ENCODE measurements around the gene FDX2. TPM values are rescaled to one million over a fixed set of nuclear protein-coding genes. Genes with fewer than 3 reads are reported as not detected.

Gene FDX2
- total and polyA plus RNA-seq, 2 of the 13 experiments (the other 11 are each of a cell fraction or from before 2014, with no cell fraction given), result 21.0 to 24.7 TPM

- TF ChIP-seq THRA (CRISPR knock-in tag; IDR thresholded peaks at IDR 0.05; ENCODE audit: borderline replicate concordance) (peak; percentile 65; the same call in 1 of the 2 replicates), FLYWCH1 (CRISPR knock-in tag; IDR thresholded peaks at IDR 0.05) (peak; percentile 84; the same call in 1 of the 2 replicates), HNRNPH1 (optimal IDR thresholded peaks at IDR 0.05; ENCODE audit: low read depth, low read length) (no peak), ZNF251 (CRISPR knock-in tag; IDR thresholded peaks at IDR 0.05) (no peak), FOSL2 (CRISPR knock-in tag; IDR thresholded peaks at IDR 0.05) (peak; percentile 64), ZNF784 (CRISPR knock-in tag; IDR thresholded peaks at IDR 0.05; ENCODE audit: borderline replicate concordance) (0 out of 2 replicates have a peak, but pooled peaks have one; percentile 37), ZNF362 (CRISPR knock-in tag; IDR thresholded peaks at IDR 0.05; ENCODE audit: borderline replicate concordance) (0 out of 2 replicates have a peak, but pooled peaks have one; percentile 16), DMAP1 (CRISPR knock-in tag; IDR thresholded peaks at IDR 0.05) (peak; percentile 89), ATF7-NPFF (CRISPR knock-in tag; IDR thresholded peaks at IDR 0.05; ENCODE audit: low read depth) (peak; percentile 77; the same call in 1 of the 2 replicates), JUND (CRISPR knock-in tag; IDR thresholded peaks at IDR 0.05) (no peak), TARDBP (CRISPR knock-in tag; IDR thresholded peaks at IDR 0.05) (peak; percentile 88), PRDM15 (CRISPR knock-in tag; IDR thresholded peaks at IDR 0.05) (peak; percentile 67; the same call in 1 of the 2 replicates), ELF3 (CRISPR knock-in tag; IDR thresholded peaks at IDR 0.05) (peak; percentile 97), SP2 (CRISPR knock-in tag; IDR thresholded peaks at IDR 0.05) (peak; percentile 67), ZNF264 (CRISPR knock-in tag; IDR thresholded peaks at IDR 0.05) (no peak), ZNF589 (CRISPR knock-in tag; conservative IDR thresholded peaks at IDR 0.05) (peak; percentile 83; the same call in 1 of the 2 replicates), ZNF639 (CRISPR knock-in tag; conservative IDR thresholded peaks at IDR 0.05) (peak; percentile 86; the same call in 1 of the 2 replicates), TRIM24 (CRISPR knock-in tag; IDR thresholded peaks at IDR 0.05) (peak; percentile 74), KDM2A (CRISPR knock-in tag; IDR thresholded peaks at IDR 0.05; ENCODE audit: borderline replicate concordance, low read depth) (peak; percentile 87)
Observed at GRCh38 chr19:10270616-10271394, 45.0 kb downstream of the FDX2 start, which contains the start of gene ICAM1 (continued).
